Measurements from ENCODE around the gene PTPN6. TPM values are rescaled to one million over a fixed set of nuclear protein-coding genes. Genes with fewer than 3 reads are reported as not detected.
A peak's percentile ranks its signal among the peaks of the same experiment; 100 is the strongest.

PTPN6 gene
- total RNA-seq, 2 donors from 2014 or later = 35.7 to 68.0 TPM

DNA sequence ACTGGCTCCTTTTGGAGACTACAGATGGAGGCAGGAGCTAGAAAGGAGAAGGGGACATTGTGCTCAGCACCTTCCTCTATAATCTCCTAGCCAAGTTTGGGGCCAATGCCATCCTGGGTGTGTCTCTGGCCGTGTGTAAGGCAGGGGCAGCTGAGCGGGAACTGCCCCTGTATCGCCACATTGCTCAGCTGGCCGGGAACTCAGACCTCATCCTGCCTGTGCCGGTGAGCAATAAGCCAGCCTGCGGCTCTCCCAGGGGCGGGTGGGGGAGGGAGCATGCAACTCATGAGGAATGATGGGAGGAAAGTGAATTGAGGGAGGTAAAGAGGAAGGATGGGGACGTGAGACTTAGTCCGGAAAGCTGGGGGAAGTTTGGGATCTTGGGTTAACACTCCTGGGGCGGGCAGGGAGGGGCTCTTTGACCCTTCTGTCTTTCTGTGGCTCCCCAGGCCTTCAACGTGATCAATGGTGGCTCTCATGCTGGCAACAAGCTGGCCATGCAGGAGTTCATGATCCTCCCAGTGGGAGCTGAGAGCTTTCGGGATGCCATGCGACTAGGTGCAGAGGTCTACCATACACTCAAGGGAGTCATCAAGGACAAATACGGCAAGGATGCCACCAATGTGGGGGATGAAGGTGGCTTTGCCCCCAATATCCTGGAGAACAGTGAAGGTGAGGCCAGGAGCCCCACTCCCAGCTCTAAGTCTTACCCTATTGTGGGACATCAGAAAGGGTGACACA lies 33.5 kb upstream of the PTPN6 start:
- H3K9me3 Mint-ChIP-seq = no peaks in the 10 kb centered on the region
- DNase-seq = peak; percentile 66
- Histone ChIP-seq H3K27ac (ENCODE audit: low read depth, low read length) (no peak overlapping the region), H3K9ac (ENCODE audit: extremely low read depth, low read length, poor library complexity, severe bottlenecking) (no peak overlapping the region), H3K27me3 (ENCODE audit: control insufficient read depth, insufficient read depth, low read length, poor library complexity, severe bottlenecking) (peaks cover 12% of the 10 kb centered on the region), H3K4me3 (ENCODE audit: low read length) (no peak overlapping the region), H3K9me3 (ENCODE audit: control insufficient read depth, low read length) (no peaks in the 10 kb centered on the region), H3K4me1 (ENCODE audit: control insufficient read depth, insufficient read depth, low read length) (no peaks in the 10 kb centered on the region), H3K36me3 (ENCODE audit: control insufficient read depth, insufficient read depth, low read length) (peaks cover 6% of the 10 kb centered on the region)
- 90 to 91% methylated on average over 10 to 14 of the region's 14 CpGs for WGBS, 2 experiments (ENCODE audit: insufficient coverage in 1 of 2, insufficient read length in 1 of 2)
- H3K36me3 Mint-ChIP-seq (ENCODE audit: low read depth) = peaks cover 38% of the 10 kb centered on the region
- no peak for TF ChIP-seq CTCF (conservative IDR thresholded peaks at IDR 0.05)
- H3K27me3 Mint-ChIP-seq (ENCODE audit: insufficient read depth) = peaks cover 34% of the 10 kb centered on the region
- no peak overlapping the region for H3K4me3 Mint-ChIP-seq
- no peak overlapping the region for H3K27ac Mint-ChIP-seq
- H3K4me1 Mint-ChIP-seq = peaks cover 41% of the 10 kb centered on the region

DNA sequence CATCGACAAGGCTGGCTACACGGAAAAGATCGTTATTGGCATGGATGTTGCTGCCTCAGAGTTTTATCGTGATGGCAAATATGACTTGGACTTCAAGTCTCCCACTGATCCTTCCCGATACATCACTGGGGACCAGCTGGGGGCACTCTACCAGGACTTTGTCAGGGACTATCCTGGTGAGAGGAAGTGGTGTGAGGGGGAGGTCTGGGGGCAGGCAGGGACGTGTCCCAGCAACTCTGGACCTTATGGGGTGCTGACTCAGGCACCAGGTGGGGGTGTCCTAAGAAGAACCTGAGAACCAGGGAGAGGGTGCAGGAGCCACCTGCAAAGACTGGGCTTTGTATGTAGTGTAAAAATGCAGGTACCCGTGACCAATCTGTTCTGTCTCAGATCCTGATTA lies 31.6 kb upstream of the PTPN6 start:
- peak; percentile 61 for DNase-seq
- Histone ChIP-seq H3K4me3 (ENCODE audit: low read length) (no peak overlapping the region), H3K27me3 (ENCODE audit: control insufficient read depth, insufficient read depth, low read length, poor library complexity, severe bottlenecking) (peaks cover 8% of the 10 kb centered on the region), H3K9me3 (ENCODE audit: control insufficient read depth, low read length) (no peaks in the 10 kb centered on the region), H3K4me1 (ENCODE audit: control insufficient read depth, insufficient read depth, low read length) (no peaks in the 10 kb centered on the region), H3K27ac (ENCODE audit: low read depth, low read length) (no peak overlapping the region), H3K9ac (ENCODE audit: extremely low read depth, low read length, poor library complexity, severe bottlenecking) (no peak overlapping the region), H3K36me3 (ENCODE audit: control insufficient read depth, insufficient read depth, low read length) (peaks cover 6% of the 10 kb centered on the region)
- H3K27ac Mint-ChIP-seq = peak overlapping the region; percentile 9
- no peak overlapping the region for H3K4me3 Mint-ChIP-seq
- H3K4me1 Mint-ChIP-seq = peaks cover 35% of the 10 kb centered on the region
- 60 to 88% methylated on average over 3 to 7 of the region's 7 CpGs for WGBS, 2 experiments (ENCODE audit: insufficient coverage in 1 of 2, insufficient read length in 1 of 2)
- peaks cover 17% of the 10 kb centered on the region for H3K27me3 Mint-ChIP-seq (ENCODE audit: insufficient read depth)
- H3K9me3 Mint-ChIP-seq = no peaks in the 10 kb centered on the region
- peak; percentile 47 for TF ChIP-seq CTCF (conservative IDR thresholded peaks at IDR 0.05)
- peaks cover 38% of the 10 kb centered on the region for H3K36me3 Mint-ChIP-seq (ENCODE audit: low read depth)

- H3K27ac ChIP-seq (ENCODE audit: low read depth, low read length) = no peak overlapping the region
- Mint-ChIP-seq H3K9me3 (no peaks in the 10 kb centered on the region), H3K4me3 (no peak overlapping the region), H3K4me1 (peaks cover 37% of the 10 kb centered on the region), H3K27ac (no peak overlapping the region), H3K36me3 (ENCODE audit: low read depth) (peaks cover 33% of the 10 kb centered on the region), H3K27me3 (ENCODE audit: insufficient read depth) (peaks cover 3% of the 10 kb centered on the region)
- H3K9ac ChIP-seq (ENCODE audit: extremely low read depth, low read length, poor library complexity, severe bottlenecking) = no peak overlapping the region
- DNase-seq = no peak
- H3K9me3 ChIP-seq (ENCODE audit: control insufficient read depth, low read length) = no peaks in the 10 kb centered on the region
- H3K4me1 ChIP-seq (ENCODE audit: control insufficient read depth, insufficient read depth, low read length) = peaks cover 6% of the 10 kb centered on the region
- 92% methylated on average over 7 of the region's 7 CpGs for WGBS, 2 experiments (ENCODE audit: insufficient coverage in 1 of 2, insufficient read length in 1 of 2)
- no peaks in the 10 kb centered on the region for H3K27me3 ChIP-seq (ENCODE audit: control insufficient read depth, insufficient read depth, low read length, poor library complexity, severe bottlenecking)
- H3K36me3 ChIP-seq (ENCODE audit: control insufficient read depth, insufficient read depth, low read length) = peaks cover 6% of the 10 kb centered on the region
- H3K4me3 ChIP-seq (ENCODE audit: low read length) = no peak overlapping the region
- no peak for TF ChIP-seq CTCF (conservative IDR thresholded peaks at IDR 0.05)
These were observed 29.6 kb upstream of the PTPN6 start for GRCh38 chr12:6921539-6921938.

Measured in endodermal cell (in vitro differentiated cells).